HS-5 (cell line): ENCODE measurements around the gene ACSM4.
"Not testable (repeated sequence)": the region's sequence is repeated elsewhere in the genome, so short reads cannot be mapped to it uniquely, and the experiment has no call there.

Experiments
- DNase-seq: peaks from one replicate; pipeline ENCODE4 v3.0.0-alpha.2; 2012; ENCODE audit warnings: low read depth

ACSM4 gene

DNA sequence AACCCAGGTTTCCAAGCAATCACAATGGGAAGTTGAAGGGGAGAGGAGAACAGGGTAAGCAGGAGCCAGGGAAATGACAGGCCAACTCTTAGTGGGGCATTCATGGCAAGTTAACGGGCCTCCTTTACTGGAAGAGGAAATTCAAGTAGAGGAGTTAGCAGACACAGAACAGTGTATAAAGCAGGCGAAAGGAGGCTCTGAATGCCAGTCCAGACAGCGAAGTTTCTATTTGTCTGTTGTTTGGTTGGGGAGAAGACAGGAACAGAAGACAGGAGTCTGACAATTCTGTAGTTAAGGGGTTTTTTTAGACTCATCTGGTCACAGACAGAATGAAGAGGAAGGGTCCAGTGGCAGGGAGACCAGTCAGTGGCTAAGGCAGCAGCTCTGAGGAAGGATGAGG lies at the start of gene ACSM4:
TSS of gene ACSM4 (plus strand) at position 301 of the 400 bp plus-strand sequence. CDS start 260 bp downstream, outside the sequence.
- no peak for DNase-seq

- DNase-seq = no peak
Measured at GRCh38 chr12:7259060-7259459, 44.8 kb upstream of the ACSM4 start.

GRCh38 chr12:7264538-7264937 lies 39.3 kb upstream of the ACSM4 start:
- DNase-seq = no peak

- no peak for DNase-seq
Measured at GRCh38 chr12:7265251-7265650, 38.6 kb upstream of the ACSM4 start.

DNA sequence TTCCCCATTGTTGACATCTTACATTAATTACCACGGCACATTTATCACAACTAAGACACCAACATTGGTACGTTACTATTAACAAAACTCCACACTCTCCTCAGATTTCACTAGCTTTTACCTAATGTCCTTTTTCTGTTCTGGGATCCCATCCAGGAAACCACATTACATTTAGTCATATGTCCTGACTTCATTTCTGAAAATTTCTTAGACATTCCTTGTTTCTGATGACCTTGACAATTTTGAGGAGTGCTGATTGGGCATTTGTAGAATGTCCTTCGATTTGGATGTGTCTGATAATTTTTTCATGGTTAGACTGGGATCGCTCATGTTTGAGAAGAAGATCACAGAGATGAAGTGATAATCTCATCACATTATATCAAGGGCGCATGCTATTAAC lies 34.6 kb upstream of the ACSM4 start:
- peak; percentile 22 for DNase-seq

DNA sequence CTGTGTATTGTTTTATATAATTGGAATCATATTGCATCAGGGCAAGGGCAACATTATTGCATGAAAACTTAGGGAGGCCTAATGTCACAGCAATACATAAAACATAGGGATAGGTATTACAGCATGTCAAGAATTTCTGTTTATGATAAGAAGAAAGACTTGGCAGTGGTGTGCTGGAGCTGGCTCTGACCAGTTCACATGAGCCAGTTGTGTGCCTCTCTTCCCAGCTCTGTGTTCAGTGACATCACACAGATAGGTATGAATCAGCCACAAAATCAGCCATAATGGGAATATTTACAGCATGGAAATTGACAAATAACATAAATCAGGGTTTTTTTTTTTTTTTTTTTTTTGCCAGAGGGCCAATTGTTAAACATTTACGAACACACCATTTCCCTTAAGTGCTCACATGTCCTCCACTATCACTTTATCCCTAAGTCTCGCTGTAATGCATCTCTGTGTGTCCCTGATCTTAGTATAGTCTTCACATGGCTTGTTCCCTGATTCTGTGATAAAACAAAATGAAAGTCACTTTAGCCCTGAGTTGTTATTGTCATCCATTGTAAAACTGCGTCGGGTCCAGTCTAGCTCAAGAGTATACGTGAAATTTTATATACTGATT lies 31.9 kb upstream of the ACSM4 start:
- no peak for DNase-seq

DNA sequence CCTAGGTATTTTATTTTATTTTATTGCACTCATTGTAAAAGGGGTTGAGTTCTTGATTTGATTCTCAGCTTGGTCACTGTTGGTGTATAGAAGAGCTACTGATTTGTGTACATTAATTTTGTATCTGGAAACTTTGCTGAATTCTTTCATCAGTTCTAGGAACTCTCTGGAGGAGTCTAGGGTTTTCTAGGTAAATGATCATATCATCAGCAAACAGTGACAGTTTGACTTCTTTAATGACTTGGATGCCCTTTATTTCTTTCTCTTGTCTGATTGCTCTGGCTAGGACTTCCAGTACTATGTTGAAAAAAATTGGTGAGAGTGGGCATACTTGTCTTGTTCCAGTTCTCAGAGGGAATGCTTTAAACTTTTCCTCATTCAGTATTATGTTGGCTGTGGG lies 28.4 kb upstream of the ACSM4 start:
- not testable (repeated sequence) for DNase-seq

DNA sequence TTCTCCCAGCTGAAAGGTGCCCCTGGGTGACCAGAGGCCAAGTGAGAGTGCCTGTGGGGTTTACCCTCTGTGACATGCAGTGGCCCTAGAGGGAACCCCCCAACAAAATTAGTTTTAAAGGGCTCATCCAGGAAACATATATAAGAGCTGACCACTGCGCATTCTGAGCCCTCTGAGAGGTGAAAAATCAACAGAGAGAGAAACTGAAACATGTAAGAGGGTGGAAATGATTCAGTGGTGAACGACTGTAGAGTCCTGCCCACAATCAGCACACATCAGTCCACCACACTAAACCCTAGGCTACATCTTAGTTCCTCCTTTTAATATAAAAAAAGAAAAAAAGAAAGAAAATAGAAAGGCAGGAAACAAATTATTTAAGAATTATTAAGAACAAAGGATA lies 21.0 kb upstream of the ACSM4 start:
- DNase-seq = no peak

GRCh38 chr12:7289743-7290142 lies 14.1 kb upstream of the ACSM4 start:
- DNase-seq = no peak

GRCh38 chr12:7290588-7290987 lies 13.3 kb upstream of the ACSM4 start:
- DNase-seq = not testable (repeated sequence)

DNA sequence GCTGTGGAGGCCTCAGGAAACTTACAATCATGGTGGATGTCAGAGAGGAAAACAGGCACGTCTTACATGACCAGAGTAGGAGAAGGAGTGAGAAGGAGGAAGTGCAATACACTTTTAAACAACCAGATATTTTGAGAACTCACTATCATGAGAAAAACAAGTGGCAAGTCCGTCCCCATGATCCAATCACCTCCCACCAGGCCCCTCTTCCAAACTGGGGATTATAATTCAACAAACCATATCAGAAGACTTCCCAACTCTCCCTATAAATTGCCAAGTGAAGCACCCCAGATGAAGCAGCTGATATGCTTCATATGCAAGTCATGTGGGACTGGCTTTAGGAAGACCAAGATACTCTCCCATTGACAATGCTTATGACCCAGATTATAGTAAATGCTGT lies 11.6 kb upstream of the ACSM4 start:
- DNase-seq = no peak

DNA sequence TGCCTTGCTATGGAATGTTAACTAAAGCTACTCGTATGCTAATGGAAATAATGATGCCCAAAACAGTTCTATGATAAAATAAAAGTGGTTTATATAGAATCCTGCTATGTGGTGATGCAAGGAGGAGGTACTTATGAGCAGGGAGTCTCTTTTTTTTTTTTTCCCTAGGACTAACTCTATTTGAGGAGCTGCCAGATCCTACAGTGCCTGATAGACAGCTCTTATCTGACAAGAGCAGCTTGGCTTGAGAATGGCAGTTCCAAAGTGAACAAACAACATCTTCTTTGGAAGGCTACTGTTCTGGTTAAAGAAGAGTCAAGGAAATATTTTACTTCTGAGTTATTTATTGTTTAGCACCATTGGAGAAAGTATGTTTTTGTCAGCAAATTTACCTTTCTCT lies 10.2 kb upstream of the ACSM4 start:
- no peak for DNase-seq

DNA sequence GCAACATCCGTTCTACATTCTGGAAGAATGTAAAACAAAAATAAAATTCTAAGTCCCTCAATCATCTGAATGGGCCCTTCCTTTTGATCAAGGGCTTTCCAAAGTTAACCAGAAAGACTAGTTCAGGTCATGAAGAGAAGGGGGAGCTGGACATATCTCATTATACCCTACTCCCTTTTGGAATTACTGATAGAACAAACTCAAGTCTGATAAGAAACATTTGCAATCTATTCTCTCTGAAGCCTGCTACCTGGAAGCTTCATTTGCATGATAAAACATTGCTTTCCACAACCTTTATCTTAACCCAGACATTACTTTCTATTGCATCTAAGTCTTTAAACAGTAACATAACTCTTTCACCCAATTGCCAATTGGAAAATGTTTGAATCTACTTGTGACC lies 8.3 kb upstream of the ACSM4 start:
- no peak for DNase-seq

DNA sequence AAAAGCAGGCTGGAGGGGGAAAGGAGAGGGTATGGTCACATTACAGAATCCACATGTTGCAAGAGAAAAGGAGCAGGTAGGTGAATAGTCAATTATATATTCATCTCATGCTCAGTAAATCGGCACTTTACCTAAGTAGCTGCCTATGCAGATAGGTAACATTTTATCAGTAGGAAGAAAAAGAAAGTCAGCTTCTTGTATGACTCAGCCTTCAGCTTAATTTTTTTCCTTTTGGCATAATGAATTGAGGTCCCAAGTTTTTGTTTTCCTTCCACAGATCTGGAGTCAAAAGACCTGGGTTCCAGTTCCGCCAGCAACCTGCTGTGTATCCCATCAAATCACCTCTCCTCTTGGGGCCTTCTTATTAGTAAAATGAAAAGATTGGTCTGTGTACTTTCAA lies 6.0 kb upstream of the ACSM4 start:
- no peak for DNase-seq

- no peak for DNase-seq
Measured at GRCh38 chr12:7302266-7302986, 1.4 kb upstream of the ACSM4 start.

DNA sequence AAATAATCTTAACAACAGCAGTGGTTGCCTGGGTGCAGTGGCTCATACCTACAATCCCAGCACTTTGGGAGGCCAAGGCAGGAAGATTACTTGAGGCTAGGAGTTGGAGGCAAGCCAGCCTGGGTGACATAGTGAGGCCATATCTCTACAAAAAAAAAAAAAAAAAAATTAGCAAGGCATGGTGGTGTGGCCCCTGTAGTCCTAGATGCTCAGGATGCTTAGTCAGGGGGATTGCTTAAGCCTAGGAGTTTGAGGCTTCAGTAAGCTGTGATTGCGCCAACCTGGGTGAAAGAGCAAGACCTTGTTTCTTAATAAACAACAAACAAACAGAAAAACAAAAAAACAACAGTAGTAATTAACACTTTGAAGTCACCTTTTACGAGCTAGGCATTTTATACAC lies 642 bp upstream of the ACSM4 start:
- DNase-seq = no peak

GRCh38 chr12:7304456-7304855 lies 584 bp downstream of the ACSM4 start:
- DNase-seq = no peak

GRCh38 chr12:7310070-7310469 lies 6.2 kb downstream of the ACSM4 start:
- no peak for DNase-seq

GRCh38 chr12:7319930-7320329 lies 16.1 kb downstream of the ACSM4 start:
- DNase-seq = no peak

DNA sequence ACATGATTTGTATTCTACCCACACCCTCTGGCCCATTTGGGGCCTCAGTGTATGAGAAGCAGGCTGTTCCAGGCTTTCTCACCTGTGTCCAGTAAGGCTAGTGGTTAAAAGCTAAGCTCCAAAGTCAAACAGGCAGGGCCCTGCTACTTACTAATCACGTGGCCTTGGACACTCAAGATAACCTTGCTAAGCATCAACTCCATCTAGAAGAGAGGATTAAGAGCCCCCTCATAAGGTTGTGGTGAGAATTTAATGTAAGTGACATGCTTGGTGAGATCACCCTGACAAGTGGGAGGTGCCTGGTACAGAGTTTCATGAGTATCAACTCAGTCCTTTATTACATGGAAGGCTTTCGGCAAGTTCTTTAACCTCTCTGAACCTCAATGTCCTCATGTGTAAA lies 17.8 kb downstream of the ACSM4 start:
- DNase-seq = no peak

- DNase-seq = no peak
Measured at GRCh38 chr12:7322599-7322998, 18.7 kb downstream of the ACSM4 start.

DNA sequence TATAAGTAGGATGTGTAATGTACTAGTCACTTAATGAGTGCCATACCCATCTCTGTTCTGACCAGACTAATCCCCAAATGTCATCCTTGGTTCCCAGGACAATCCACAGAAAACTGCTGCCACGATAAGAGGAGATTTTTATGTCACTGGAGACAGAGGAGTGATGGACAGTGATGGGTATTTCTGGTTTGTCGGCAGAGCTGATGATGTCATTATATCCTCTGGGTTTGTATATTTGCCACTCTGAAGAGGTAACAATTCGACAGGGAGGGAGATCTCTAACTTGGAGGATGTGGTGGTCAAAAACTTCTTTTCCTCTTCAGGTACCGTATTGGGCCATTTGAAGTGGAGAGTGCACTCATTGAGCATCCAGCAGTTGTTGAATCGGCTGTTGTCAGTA lies 20.3 kb downstream of the ACSM4 start:
- DNase-seq = no peak

- DNase-seq = no peak
Measured at GRCh38 chr12:7327918-7328317, 24.0 kb downstream of the ACSM4 start.

DNA sequence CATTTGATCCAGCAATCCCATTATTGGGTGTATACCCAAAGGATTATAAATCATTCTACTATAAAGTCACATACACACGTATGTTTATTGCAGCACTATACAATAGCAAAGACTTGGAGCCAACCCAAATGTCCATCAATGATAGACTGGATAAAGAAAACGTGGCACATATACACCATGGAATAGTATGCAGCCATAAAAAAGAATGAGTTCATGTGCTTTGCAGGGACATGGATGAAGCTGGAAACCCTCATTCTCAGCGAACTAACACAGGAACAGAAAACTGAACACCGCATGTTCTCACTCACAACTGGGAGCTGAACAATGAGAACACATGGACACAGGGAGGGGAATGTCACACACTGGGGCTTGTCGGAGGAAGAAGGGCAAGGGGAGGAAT lies 33.9 kb downstream of the ACSM4 start:
- not testable (repeated sequence) for DNase-seq
